ENCODE measurements around the gene FAM89B.

The FAM89B gene

GRCh38 chr11:65573391-65574079, 1.2 kb downstream of the FAM89B start:
- no peak for DNase-seq (ENCODE audit: low read depth)

DNA sequence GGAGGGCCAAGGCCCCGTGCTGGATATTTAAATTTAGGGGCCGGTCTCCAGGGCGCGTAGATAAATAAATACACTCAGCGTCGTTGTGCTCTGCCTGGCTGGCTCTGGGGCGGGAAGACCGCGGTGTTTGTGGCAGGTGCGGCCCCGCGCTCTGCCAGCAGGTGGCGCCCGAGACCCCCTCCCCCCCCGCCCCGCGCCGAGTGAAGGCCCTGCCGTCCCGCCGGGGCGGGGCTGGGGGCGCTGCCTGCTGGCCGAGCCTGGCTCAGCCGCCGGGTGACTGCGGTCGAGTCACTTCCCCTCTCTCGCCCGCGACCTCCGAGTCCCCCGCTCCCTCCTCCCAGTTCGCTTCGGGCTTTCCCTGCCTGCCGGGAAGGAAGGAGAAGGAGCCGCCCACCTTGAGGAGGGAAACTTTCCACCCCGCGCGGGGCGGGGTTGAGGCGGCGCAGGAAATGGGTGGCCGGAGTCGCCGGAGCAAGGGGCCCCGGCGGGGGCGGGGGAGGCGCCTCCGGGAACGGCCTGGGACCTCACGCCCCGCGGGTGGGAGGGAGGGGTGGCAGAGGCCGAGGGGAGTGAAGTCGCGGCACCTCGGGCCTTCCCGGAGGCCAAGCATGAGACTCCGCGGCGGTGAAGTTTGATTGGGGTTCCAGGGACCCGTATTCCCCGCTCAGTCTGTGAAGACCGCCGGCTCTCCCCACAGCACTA, 1.9 kb downstream of the FAM89B start:
- peak; percentile 89 for DNase-seq (ENCODE audit: low read depth)

GRCh38 chr11:65574811-65575567, 2.7 kb downstream of the FAM89B start:
- no peak for DNase-seq (ENCODE audit: low read depth)

GRCh38 chr11:65575568-65576231, 3.4 kb downstream of the FAM89B start, which contains the start of gene EHBP1L1:
Gene EHBP1L1 (plus strand): TSS chr11:65576053. CDS start chr11:65576303, 250 bp downstream.
- no peak for DNase-seq (ENCODE audit: low read depth)

GRCh38 chr11:65576232-65576866, 4.0 kb downstream of the FAM89B start:
- DNase-seq (ENCODE audit: low read depth) = no peak

DNA sequence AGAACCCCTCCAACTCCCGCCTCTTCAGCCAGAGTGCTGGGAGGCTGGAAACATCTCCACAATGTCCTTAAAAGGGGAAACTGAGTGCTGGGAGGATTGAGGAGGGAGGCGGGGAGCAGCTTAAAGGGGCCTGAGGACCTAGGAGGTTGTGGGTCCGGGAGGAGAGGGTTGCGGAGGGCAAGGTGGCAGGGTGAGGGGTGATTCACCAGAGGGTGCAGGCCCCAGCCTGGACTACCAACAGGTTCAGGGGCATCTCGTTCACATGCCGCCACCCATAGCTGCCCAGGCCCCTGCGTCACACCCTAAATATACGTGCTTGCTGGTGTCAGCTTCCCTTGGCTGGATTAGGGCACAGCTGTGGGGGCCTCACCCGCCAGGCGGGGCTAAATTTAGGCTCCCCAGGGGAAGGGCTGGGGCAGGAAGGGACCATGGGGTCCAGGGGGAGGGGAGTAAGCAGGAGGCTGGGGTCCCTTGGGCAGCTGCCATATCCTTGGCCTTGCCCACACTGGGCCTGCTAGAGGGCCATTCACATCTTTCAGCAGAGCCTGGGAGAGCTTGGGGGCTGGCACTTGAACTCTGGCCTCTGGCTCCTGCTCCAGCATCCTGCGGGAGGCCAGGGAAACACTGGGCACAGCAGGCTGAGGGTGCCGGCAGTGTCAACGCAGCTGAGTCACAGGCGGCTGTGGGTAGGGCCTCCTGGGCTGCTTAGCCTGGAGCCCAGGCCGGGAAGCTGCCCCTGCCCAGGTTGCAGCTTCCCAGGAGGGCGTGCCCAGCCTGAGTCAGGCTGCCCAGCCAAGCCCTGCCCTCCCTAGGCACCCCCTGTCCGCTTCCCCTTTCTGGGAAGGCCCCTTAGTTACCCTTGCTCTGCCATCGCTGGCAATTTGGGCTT, 4.8 kb downstream of the FAM89B start:
- no peak for DNase-seq (ENCODE audit: low read depth)

DNA sequence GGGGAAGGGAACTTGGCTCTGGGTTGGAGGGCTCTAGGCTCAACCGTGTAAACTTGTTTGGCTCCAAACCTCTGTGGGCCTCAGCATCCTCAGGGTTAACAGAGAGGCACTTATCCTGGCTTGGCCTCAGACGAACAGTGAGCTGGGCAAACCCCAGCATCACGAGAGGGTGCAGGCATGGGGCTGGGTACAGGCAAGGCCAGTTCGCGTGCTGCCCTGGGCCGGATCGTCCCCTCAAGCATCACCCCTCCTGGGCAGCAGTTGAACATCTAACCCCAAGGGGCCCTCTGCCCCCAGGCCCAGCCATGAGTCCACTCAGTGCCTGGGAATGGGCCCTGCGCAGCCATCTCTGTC, 5.4 kb downstream of the FAM89B start:
- DNase-seq (ENCODE audit: low read depth) = no peak

GRCh38 chr11:65578134-65578533, 5.8 kb downstream of the FAM89B start:
- DNase-seq (ENCODE audit: low read depth) = no peak

DNA sequence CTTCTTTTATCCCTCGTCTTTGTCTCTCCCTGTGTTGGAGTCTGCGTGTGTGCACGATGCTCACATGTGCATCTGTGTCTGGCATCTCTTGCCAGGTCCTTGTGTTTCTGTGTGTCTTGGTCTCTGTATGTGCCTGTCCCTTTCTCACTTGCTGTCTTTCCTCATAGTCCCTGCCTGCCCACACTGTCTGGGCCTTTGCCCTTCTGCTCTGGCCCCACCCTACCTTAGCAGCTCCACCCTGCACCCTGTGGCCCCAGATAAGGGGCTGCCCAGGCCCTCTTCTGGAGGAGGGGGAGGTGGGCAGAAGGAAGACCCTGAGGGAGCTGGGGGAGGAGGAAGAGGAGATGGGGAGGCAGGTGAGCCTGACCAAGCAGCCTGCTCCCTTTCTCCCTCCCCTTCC, 6.3 kb downstream of the FAM89B start:
- DNase-seq (ENCODE audit: low read depth) = no peak

- no peak for DNase-seq (ENCODE audit: low read depth)
Measured at GRCh38 chr11:65579291-65579690, 7.0 kb downstream of the FAM89B start.

- DNase-seq (ENCODE audit: low read depth) = no peak
Measured at GRCh38 chr11:65580031-65580692, 7.8 kb downstream of the FAM89B start.

DNA sequence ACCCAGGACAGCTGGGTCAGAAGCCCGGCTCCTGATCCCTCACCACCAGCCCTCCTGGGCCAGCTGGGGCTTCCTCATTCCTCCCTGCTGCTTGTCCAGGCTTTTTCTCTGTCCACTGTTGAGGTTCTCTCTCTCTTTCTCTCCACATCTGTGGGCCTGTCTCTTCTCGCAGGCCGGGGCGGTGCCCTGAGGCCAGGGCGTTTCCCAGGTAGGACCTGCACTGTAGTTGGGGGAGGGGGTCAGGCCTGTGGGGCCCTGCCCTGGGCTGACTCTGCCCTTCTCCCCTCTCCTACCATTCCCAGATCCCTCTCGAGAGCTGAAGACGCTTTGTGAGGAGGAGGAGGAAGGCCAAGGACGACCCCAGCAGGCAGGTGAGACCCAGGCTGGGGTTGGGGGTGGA, 8.4 kb downstream of the FAM89B start:
- no peak for DNase-seq (ENCODE audit: low read depth)

DNA sequence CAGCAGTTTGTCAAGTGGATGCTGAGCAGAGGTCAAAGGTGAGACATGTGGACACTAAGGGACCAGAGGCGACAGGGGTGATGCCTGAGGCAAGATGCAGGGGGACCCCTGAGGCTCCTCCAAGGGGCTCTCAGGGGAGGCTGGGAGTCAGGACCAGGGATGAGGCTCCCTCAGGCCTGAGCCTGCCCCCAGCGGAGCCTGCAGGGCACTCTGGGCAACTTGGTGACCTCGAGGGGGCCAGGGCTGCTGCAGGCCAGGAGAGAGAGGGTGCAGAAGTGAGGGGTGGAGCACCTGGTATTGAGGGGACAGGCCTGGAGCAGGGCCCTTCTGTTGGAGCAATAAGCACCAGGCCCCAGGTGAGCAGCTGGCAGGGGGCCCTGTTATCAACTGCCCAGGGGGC, 9.6 kb downstream of the FAM89B start:
- no peak for DNase-seq (ENCODE audit: low read depth)

DNA sequence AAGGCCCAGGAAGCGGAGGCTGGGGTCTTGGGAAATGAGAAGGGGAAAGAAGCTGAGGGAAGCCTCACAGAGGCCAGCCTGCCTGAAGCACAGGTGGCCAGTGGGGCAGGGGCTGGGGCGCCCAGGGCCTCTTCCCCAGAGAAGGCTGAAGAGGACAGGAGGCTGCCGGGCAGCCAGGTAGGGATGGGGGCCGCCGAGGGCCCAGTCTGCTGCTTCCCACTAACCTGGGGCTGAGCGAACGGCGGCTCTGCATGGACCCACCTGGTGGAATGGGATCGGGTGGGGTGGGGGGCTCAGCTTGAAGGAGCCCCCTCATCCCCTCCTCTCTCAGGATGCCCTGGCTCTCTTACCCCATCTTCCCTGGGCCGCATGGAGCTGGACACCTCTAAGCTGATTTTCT, 11.3 kb downstream of the FAM89B start:
- DNase-seq (ENCODE audit: low read depth) = no peak

DNA sequence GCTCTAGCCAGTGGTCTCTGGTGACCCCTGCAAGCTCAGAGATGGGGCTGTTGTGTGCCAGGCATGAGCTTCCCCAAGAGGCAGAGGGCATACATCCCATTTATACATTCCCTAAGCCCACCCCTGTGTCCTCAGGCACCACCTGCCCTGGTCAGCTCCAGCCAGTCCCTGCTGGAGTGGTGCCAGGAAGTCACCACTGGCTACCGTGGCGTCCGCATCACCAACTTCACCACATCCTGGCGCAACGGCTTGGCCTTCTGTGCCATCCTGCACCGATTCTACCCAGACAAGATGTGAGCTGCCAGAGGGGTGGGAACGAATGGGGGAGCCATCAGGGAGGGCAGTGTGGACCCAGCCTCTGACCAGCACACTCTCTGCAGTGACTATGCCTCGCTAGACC, 11.8 kb downstream of the FAM89B start:
- no peak for DNase-seq (ENCODE audit: low read depth)

- no peak for DNase-seq (ENCODE audit: low read depth)
Measured at GRCh38 chr11:65584723-65585171, 12.4 kb downstream of the FAM89B start.

GRCh38 chr11:65585396-65586246, 13.3 kb downstream of the FAM89B start:
- no peak for DNase-seq (ENCODE audit: low read depth)

- DNase-seq (ENCODE audit: low read depth) = no peak
Measured at GRCh38 chr11:65586247-65586630, 13.9 kb downstream of the FAM89B start.

- DNase-seq (ENCODE audit: low read depth) = no peak
Measured at GRCh38 chr11:65586676-65587075, 14.3 kb downstream of the FAM89B start.
